SIG-M5 (cell line): ENCODE results near the gene PDIA2.
"Not testable (repeated sequence)": the region's sequence is repeated elsewhere in the genome, so short reads cannot be mapped to it uniquely, and the experiment has no call there.

Experiments used
- DNase-seq: peaks from one replicate; lab custom pipeline; 2025; lab: John Stamatoyannopoulos, UW

The PDIA2 gene

GRCh38 chr16:264440-264951 is 18.5 kb upstream of the PDIA2 start:
- no peak for DNase-seq

GRCh38 chr16:265002-265529 is 17.9 kb upstream of the PDIA2 start:
- DNase-seq: no peak

GRCh38 chr16:265711-266110 is 17.3 kb upstream of the PDIA2 start:
- DNase-seq: no peak

- no peak for DNase-seq
These were observed 16.5 kb upstream of the PDIA2 start for GRCh38 chr16:266258-267164.

- not testable (repeated sequence) for DNase-seq
These were observed 15.4 kb upstream of the PDIA2 start for GRCh38 chr16:267562-267961.

GRCh38 chr16:268141-269053 is 14.6 kb upstream of the PDIA2 start:
- no peak for DNase-seq

- no peak for DNase-seq
These were observed 13.7 kb upstream of the PDIA2 start for GRCh38 chr16:269061-269796.

GRCh38 chr16:270381-271255 is 12.3 kb upstream of the PDIA2 start:
- no peak for DNase-seq

- no peak for DNase-seq
These were observed 10.1 kb upstream of the PDIA2 start for GRCh38 chr16:272633-273546.

GRCh38 chr16:273547-274421 is 9.2 kb upstream of the PDIA2 start:
- DNase-seq: no peak

GRCh38 chr16:275041-275641 is 7.8 kb upstream of the PDIA2 start:
- DNase-seq: no peak

GRCh38 chr16:275786-276232 is 7.2 kb upstream of the PDIA2 start, which contains the start of gene RGS11:
Gene RGS11, minus strand, starts transcription at chr16:275944. Its CDS starts 33 bp downstream, at chr16:275911.
- DNase-seq: no peak

- no peak for DNase-seq
These were observed 6.4 kb upstream of the PDIA2 start for GRCh38 chr16:276426-277077.

GRCh38 chr16:278863-279366 is 4.0 kb upstream of the PDIA2 start:
- DNase-seq: no peak

- no peak for DNase-seq
These were observed 3.4 kb upstream of the PDIA2 start for GRCh38 chr16:279531-279930.

- DNase-seq: no peak
These were observed 2.9 kb upstream of the PDIA2 start for GRCh38 chr16:280005-280460.

- no peak for DNase-seq
These were observed 2.4 kb upstream of the PDIA2 start, which contains the start of gene ARHGDIG for GRCh38 chr16:280552-280951. Gene ARHGDIG, plus strand, starts transcription at chr16:280591. Its CDS starts 90 bp downstream, at chr16:280681.
